Right kidney (tissue), 1 donor: Measurements from ENCODE around the gene TUBA1A.
"Not testable (repeated sequence)": the region's sequence is repeated elsewhere in the genome, so short reads cannot be mapped to it uniquely, and the experiment has no call there.

Experiments
- DNase-seq: peaks from one replicate; pipeline ENCODE4 v3.0.0-alpha.2; 2016

Gene TUBA1A

GRCh38 chr12:49161092-49161795, 27.6 kb downstream of the TUBA1A start:
- no peak for DNase-seq

GRCh38 chr12:49160399-49160798, 28.5 kb downstream of the TUBA1A start:
- DNase-seq, result no peak

DNA sequence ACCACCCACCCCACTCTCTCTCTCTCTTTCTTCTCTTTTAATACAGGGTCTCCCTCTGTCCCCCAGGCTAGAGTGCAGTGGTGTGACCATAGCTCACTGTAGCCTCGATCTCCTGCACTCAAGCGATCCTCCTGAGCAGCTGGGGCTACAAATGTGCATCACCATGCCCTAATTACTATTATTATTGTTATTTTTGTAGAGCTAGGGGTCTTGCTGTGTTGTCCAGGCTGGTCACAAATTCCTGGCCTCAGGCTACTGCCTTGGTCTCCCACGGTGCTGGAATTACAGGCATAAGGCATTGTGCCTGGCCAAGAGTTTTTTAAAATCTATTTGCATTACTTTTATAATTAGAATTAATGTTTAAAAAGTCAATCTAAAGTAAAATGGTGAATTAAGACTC, 34.7 kb downstream of the TUBA1A start:
- no peak for DNase-seq

GRCh38 chr12:49147384-49147783, 41.5 kb downstream of the TUBA1A start:
- DNase-seq, result no peak

GRCh38 chr12:49146406-49146805, 42.5 kb downstream of the TUBA1A start:
- DNase-seq, result no peak

DNA sequence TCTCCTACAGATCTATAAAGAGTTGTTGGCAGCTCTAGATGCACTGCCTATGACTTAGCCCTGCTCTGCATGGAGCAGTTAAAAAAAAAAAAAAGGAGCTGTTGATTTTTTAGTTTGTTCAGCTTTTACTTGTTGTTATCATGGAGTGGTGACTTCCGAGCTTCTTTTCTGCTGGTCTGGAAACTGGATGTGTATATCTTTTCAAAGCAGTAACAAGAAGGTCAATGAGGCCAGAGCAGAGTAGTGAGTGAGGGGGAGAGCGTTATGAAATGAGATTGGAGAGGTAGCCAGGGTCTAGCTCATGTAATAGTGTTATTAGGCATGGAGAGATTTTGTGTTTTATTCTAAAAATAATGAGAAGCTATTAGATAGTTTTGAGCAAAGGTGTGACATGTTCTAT, 44.5 kb downstream of the TUBA1A start:
- DNase-seq, result no peak

- DNase-seq, result no peak
These were observed 49.9 kb downstream of the TUBA1A start for GRCh38 chr12:49138999-49139398.

GRCh38 chr12:49138587-49138986, 50.3 kb downstream of the TUBA1A start:
- DNase-seq, result no peak

GRCh38 chr12:49137476-49137875, 51.4 kb downstream of the TUBA1A start:
- no peak for DNase-seq

GRCh38 chr12:49136997-49137396, 51.9 kb downstream of the TUBA1A start:
- DNase-seq, result not testable (repeated sequence)
